GM21360 (cell line): ENCODE measurements around the gene MT3.

Experiments
- ATAC-seq: cut with Tn5 transposase; IDR thresholded peaks from one replicate; pipeline ENCODE4 v1.9.1; 2021; ENCODE audit warnings: mild to moderate bottlenecking, moderate library complexity; ENCODE audit not compliant: unreplicated experiment

MT3 gene

GRCh38 chr16:56628486-56629350, 39.4 kb downstream of the MT3 start:
- no peak for ATAC-seq

- ATAC-seq, result no peak
These were observed 40.2 kb downstream of the MT3 start for GRCh38 chr16:56629531-56629930.

- peak; percentile 79 for ATAC-seq
These were observed 40.8 kb downstream of the MT3 start for GRCh38 chr16:56630134-56630533.

- no peak for ATAC-seq
These were observed 41.9 kb downstream of the MT3 start for GRCh38 chr16:56631197-56631596.

- ATAC-seq, result no peak
These were observed 42.5 kb downstream of the MT3 start for GRCh38 chr16:56631832-56632155.

GRCh38 chr16:56632156-56632847, 43.0 kb downstream of the MT3 start, which contains the start of gene MT1M:
MT1M (plus strand) TSS chr16:56632659; CDS start chr16:56632732, 73 bp downstream.
- no peak for ATAC-seq

GRCh38 chr16:56632848-56633365, 43.6 kb downstream of the MT3 start:
- ATAC-seq, result no peak

- no peak for ATAC-seq
These were observed 44.2 kb downstream of the MT3 start for GRCh38 chr16:56633535-56633934.

- no peak for ATAC-seq
These were observed 45.5 kb downstream of the MT3 start for GRCh38 chr16:56634715-56635440.

- no peak for ATAC-seq
These were observed 46.2 kb downstream of the MT3 start for GRCh38 chr16:56635441-56635967.

- no peak for ATAC-seq
These were observed 47.5 kb downstream of the MT3 start for GRCh38 chr16:56636616-56637413.

- no peak for ATAC-seq
These were observed 48.8 kb downstream of the MT3 start, which contains the start of gene MT1A for GRCh38 chr16:56637814-56638750. MT1A (plus strand) TSS chr16:56638666; CDS start chr16:56638739, 73 bp downstream.

GRCh38 chr16:56639045-56639444, 49.7 kb downstream of the MT3 start:
- no peak for ATAC-seq

- no peak for ATAC-seq
These were observed 50.7 kb downstream of the MT3 start for GRCh38 chr16:56640076-56640475.
